Hematopoietic multipotent progenitor cell treated with erythropoietin and hydrocortisone succinate and interleukin-3 and kit ligand, for 6 days (in vitro differentiated cells): Measurements from ENCODE around the gene ANTXR1.
A peak's percentile ranks its signal among the peaks of the same experiment; 100 is the strongest.
"Not testable (repeated sequence)": the region's sequence is repeated elsewhere in the genome, so short reads cannot be mapped to it uniquely, and the experiment has no call there.

Experiments used
- DNase-seq: peaks from one replicate; pipeline ENCODE4 v3.0.0-alpha.2; 2015

Gene ANTXR1

DNA sequence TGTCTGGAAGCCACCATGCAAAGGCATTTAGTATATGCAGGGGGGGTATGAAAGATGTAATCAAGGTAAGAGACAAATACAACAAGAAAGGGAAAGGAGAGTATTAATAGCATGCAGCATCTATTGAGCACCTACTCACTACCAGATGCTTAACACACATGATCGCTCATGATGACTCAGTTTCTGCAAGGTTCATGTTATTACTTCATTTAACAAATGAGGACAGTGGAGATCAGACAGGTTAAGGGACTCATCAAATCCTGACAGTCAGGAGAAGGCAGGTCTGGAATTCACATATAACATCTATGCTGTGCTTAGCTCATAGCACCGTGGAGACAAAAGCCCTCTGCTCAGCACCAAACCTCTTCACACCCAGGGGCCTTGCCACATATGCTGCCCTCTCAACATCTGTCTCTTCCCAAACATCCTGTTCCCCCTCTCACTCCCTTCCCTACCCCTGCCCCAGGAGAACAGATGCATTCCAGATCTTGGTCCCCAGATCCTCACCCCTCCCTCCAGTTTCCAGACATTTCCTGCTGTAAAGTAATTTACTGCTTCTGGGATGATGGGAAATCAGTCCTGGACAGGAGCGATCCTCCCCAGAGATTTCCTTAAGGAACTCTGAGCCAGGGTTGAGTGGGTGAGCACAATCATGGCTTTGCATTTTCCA lies 155.3 kb downstream of the ANTXR1 start:
- DNase-seq: no peak

DNA sequence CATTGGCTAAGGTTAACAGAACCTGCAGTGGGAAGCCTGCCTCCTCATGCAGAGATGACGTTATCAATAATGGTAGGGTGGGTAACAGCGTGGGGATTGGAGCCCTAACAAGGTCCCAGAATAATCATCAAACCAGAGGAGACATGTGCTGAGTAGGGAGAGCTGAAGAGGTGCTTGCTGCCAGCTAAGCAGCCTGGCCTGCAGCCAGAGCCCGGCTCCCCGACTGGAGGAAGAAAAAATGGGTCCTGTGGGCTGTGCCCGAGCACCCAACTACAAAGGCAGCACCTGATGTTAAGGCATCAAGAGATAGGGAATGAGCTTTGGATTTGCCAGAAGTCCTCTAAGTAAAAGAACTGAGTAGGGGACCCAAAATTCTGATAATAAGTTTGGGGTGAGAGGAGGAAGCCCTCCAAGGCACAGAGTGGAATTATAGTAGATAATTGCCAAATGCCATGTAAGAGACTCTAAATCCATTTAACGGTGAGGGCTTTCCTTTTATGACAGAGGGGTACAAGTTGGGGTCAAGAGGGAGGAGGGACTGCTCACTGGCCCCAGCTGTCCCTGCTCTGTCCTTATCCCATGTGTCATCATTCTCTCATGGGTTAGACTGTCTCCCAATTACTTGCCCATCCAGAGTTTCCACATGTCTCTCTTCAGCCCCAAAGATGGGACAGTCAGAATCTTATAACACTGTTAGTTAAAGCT lies 156.1 kb downstream of the ANTXR1 start:
- no peak for DNase-seq

DNA sequence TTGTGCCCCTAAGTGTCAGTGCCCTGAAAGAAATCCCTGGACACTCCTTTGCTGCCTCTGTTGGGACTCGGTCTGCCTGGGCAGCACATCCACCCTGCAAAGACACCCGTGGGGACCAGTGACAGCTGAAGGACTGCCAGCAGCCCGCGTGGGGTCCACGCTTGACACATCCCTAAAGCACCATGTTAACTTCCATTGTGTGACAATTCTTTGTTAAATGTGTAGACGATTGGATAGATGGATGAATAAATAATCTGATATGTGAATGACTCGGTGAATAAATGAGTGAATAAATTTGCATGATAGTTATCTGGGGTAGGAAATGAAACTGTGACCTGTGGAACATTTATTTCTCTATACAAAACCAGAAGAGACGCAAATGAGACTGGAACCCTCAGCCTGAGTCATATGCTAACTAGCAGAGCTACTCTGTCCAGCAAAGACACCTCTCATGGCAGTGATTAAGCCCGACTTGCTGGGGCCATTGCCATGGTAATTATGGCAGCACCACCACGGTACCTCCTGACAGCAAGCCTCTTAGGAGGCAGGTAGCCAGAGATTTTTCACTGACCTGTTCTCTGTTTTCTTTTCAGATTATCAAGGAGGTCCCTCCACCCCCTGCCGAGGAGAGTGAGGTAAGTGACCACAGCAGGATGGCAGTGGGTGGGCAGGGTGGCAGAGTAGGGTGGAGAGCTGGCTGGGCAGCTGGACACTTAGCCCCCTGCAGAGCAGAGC lies 156.8 kb downstream of the ANTXR1 start:
- no peak for DNase-seq

DNA sequence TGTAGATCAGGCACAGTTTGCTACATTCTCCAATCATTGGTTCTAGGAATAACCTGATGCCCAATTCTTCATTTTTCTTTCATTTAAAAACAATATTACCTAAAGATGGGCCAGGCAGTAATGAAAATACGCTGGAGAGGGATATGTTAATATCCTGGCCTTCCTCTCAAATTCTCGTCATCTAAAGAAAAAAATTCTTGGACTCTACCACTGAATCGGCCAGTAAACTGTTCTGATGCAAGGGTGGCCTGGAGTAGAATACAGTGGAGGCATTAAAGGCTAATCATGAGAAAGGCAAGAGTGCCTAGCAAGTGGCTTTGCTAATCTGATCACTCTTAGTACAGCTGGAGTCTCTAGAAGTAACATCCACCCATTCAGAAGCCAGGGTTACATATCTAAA lies 157.7 kb downstream of the ANTXR1 start:
- DNase-seq: peak; percentile 8

DNA sequence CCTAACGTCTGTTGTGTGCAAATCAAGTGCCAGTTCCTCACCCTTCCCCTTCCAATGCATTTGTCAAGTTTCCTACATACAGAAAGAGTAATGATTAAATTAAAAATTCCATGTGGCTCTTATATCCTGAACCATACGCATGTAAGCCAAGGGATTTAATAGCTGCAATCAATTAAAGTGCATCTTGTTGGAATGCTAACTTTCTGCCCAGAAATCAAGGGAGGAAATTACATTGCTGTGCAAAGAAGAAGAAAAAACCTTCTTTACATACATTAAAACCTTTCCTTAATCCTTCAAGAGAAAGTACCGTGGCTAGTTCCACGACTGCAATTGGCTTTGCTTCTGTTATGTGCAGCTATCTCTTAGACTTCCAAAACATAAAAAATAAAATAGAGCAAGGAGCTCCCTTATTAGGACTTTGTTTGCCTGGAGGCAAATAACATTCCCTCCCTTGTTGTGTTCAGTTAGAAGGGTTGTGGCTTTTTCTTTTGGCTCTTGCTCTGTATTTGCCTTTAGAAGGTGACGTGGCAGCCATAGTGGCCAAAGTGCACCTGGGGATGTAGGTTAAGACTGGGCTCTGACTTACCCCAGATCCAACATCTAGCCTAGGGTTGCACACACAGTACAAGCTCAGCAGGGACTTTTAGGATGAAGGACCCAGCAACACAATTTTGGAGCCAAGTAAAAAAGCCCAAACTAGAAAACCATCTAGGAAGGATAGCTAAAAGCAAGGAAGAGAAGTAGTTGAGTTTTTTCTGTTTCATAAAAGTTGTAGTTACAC lies 158.3 kb downstream of the ANTXR1 start:
- DNase-seq: no peak

- DNase-seq: no peak
Observed at GRCh38 chr2:69171897-69172525, 159.0 kb downstream of the ANTXR1 start.

- DNase-seq: no peak
Observed at GRCh38 chr2:69173706-69174105, 160.7 kb downstream of the ANTXR1 start.

DNA sequence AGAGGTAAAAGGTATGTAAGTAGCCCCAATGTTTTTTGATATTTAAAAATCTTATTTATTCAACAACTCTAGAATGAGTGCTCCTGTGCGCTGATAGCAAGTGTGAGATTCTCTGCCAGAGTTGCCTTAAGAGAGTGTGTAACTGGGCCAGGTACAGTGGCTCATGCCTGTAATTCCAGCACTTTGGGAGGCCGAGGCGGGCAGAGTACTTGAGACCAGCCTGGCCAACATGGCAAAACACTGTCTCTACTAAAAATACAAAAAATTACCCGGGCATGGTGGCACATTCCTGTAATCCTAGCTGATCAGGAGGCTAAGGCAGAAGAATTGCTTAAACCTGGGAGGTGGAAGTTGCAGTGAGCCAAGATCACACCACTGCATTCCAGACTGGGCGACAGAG lies 161.2 kb downstream of the ANTXR1 start:
- not testable (repeated sequence) for DNase-seq

- DNase-seq: peak; percentile 9
Observed at GRCh38 chr2:69175790-69176715, 163.1 kb downstream of the ANTXR1 start.

DNA sequence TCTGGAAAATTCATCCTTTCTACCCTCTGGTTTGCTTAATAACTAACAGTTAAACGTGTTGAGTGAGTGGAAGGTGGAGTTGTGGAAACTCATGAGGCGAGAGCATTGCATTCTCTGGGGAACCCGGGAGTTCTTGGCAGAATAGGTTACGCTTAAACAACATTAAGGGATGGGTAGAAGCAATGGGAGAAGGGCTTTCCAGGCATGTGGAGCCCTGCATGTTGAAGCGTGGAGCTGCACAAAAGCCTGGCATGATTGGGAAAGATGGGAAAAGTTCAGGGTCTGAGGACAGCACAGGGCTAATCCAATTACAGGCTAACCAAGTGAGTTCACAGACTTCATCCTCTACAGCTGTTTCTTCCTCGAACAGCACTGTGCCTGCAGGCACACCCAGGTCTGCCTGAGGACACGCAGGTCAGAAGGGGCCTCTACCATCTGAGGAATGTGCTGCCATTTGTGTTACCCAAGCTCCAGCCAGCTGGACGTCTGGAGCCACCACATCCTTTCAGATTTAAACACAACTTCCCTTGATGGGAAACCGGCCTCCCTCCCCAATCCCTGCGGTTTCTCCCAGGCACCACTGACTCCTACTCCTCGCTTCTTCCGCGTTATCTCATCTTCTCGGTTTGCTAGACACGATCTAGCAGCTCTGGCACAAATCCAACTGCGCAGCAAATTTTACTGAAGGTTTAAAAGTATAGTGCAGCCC lies 164.2 kb downstream of the ANTXR1 start:
- peak; percentile 58 for DNase-seq

DNA sequence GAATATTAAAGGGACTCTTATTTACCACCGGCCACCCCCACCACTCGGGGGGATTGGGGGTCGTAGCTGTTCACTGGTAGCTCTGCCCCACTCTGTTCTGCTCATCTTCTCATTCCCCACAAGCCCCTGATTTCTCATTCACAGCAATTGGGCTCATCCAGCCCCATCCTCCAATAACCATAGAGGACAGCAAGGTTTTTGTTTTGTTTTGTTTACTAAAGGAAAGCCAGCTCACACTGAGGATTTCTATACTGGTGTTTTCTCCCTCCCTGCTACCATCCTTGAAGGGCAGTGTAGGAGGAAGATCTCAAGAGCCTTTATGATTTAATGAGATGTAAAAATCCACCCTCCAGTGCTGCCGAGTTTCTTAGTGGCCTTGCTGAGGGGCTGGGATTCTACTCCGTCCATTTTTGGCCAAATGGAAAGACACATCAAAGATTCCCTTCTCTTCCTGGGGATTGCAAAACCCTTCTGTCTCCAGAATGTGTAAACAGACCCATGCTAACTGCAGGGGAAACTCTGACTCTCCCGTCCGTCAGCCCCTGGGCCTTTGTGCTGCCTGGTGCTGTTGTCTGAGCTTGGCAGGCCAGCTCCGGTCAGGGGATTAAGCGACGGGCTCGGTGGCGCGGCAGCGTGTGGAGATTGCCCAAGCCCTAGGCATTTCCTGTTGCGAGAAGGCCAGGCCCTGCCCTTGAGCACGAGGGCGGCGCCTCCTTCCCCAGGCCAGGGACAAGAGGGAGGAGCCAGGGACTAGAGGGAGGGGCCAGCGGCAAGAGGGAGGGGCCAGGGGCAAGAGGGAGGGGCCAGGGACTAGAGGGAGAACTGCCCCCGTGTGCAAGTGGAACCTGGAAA lies 165.0 kb downstream of the ANTXR1 start:
- peak; percentile 87 for DNase-seq

DNA sequence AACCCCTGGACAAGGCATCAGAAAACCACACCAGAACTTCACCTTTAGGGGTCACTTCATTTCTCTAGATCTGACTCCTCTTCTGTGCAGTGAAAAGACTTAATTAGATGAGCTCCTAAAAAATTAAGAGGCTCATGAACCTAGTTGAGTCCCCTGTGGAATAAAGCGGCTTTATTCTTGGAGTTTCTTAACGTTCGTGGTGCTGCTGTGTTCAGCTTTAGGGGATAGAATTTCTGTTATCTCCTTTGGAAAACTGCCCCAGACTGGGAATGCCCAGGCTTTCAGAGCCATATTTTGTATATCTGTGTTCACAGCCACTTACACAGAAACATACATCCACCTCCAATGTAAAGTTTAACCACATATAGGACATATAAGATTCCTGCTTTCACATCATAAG lies 165.8 kb downstream of the ANTXR1 start:
- DNase-seq: no peak

GRCh38 chr2:69180227-69180626 lies 167.2 kb downstream of the ANTXR1 start:
- no peak for DNase-seq

- DNase-seq: no peak
Observed at GRCh38 chr2:69180974-69181373, 168.0 kb downstream of the ANTXR1 start.

GRCh38 chr2:69181806-69182427 lies 168.9 kb downstream of the ANTXR1 start:
- DNase-seq: peak; percentile 69

DNA sequence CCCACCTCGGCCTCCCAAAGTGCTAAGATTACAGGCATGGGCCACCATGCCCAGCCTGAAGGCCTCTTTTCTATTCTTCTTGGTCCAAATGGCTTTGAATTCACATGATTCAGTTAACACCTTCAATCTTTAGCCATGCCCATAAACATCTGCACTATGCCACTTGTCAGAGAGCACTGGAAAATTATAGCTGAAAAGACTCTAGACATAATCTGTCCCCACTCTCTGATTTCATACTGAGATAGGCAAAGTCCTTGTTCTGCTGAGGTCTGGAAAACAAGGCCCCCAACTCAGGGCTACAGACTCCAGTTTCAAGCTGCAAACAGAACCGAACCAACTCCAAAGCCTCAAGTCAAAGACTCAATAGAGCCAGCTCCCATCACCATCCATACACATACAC lies 170.7 kb downstream of the ANTXR1 start:
- no peak for DNase-seq

- DNase-seq: no peak
Observed at GRCh38 chr2:69184224-69184623, 171.2 kb downstream of the ANTXR1 start.

GRCh38 chr2:69185807-69186206 lies 172.8 kb downstream of the ANTXR1 start:
- no peak for DNase-seq

GRCh38 chr2:69186614-69187013 lies 173.6 kb downstream of the ANTXR1 start:
- no peak for DNase-seq
